ENCODE measurements around the gene SAP30BP. TPM values are rescaled to one million over a fixed set of nuclear protein-coding genes. Genes with fewer than 3 reads are reported as not detected.

SAP30BP gene
- total RNA-seq, 4 donors from 2014 or later: 50.3 to 81.3 (median 77.6) TPM

DNA sequence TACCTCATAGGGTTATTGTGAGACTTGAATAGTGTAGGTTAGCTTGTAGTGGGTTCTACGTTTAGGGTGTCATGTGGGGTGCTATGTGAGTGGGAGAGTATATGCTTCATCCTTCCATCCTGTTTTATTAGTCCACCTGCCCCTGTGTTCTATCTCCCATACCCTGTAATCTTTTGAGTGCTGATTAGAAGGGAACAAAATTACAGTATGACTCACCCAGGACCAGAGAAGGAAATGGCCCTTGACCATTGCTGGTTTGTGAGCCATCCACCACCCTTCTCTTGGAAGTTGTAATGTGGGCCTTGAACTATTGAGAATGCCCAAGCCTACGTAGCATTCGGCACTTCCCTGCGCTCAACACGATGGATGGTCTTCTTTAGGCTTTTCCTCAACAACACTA is 17.1 kb downstream of the SAP30BP start:
- no peak for DNase-seq (ENCODE audit: extremely low spot score)
- H3K4me1 ChIP-seq: peaks cover 67 to 84% (median 75%) of the 10 kb centered on the region in 4 donors
- no peak overlapping the region for H3K4me3 ChIP-seq
- TF ChIP-seq, protein P1, sequence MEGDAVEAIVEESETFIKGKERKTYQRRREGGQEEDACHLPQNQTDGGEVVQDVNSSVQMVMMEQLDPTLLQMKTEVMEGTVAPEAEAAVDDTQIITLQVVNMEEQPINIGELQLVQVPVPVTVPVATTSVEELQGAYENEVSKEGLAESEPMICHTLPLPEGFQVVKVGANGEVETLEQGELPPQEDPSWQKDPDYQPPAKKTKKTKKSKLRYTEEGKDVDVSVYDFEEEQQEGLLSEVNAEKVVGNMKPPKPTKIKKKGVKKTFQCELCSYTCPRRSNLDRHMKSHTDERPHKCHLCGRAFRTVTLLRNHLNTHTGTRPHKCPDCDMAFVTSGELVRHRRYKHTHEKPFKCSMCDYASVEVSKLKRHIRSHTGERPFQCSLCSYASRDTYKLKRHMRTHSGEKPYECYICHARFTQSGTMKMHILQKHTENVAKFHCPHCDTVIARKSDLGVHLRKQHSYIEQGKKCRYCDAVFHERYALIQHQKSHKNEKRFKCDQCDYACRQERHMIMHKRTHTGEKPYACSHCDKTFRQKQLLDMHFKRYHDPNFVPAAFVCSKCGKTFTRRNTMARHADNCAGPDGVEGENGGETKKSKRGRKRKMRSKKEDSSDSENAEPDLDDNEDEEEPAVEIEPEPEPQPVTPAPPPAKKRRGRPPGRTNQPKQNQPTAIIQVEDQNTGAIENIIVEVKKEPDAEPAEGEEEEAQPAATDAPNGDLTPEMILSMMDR (IDR thresholded peaks at IDR 0.05): no peak
- TF ChIP-seq EP300 (IDR thresholded peaks at IDR 0.05) (no peak), POLR2A (IDR thresholded peaks at IDR 0.05; ENCODE audit: low read depth) (no peak), POLR2AphosphoS5 (IDR thresholded peaks at IDR 0.05) (no peak)
- H3K9me3 ChIP-seq: no peaks in the 10 kb centered on the region
- peaks cover 0 to 33% (median 17%) of the 10 kb centered on the region in 4 donors for H3K36me3 ChIP-seq
- H3K27ac ChIP-seq (replicated peaks in 1 of 4): peak overlapping the region in 3 of 4 donors; percentile 40 to 78 (median 68)
- 94% methylated on average over 5 of the region's 5 CpGs for WGBS
- no peaks in the 10 kb centered on the region for H3K27me3 ChIP-seq
- intact Hi-C loops (cut with DNase I): no loop called here

DNA sequence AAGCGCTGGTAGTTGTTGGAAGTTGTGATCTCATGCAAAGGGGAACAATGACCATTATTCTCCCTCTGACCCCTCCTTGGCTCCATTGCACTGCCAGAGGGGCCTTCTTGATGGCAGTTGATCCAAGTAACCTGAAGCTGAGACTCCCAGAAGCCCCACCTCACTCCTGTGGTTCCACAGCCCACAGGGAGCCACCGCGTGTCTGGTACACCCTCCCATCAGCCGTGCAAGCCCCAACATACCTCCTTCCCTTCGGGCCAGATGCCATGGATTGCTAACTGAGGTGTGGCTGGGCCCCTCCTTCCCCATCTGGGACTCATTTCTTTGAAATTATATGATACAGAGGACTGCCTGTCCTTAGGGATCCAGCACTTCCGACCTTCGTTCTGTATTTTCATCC is 17.8 kb downstream of the SAP30BP start:
- peaks cover 0 to 33% (median 14%) of the 10 kb centered on the region in 4 donors for H3K36me3 ChIP-seq
- no peaks in the 10 kb centered on the region for H3K27me3 ChIP-seq
- no peak overlapping the region for H3K4me3 ChIP-seq
- intact Hi-C loops (cut with DNase I): no loop called here
- H3K9me3 ChIP-seq: no peaks in the 10 kb centered on the region
- DNase-seq (ENCODE audit: extremely low spot score): no peak
- 69% methylated on average over 7 of the region's 7 CpGs for WGBS
- peak overlapping the region; percentile 25 to 78 (median 54) for H3K27ac ChIP-seq (replicated peaks in 1 of 4)
- H3K4me1 ChIP-seq: peaks cover 69 to 84% (median 74%) of the 10 kb centered on the region in 4 donors
- no peak for TF ChIP-seq POLR2AphosphoS5 (IDR thresholded peaks at IDR 0.05)
- TF ChIP-seq, protein P1 (IDR thresholded peaks at IDR 0.05): no peak
- no peak for TF ChIP-seq POLR2A (IDR thresholded peaks at IDR 0.05; ENCODE audit: low read depth)
- no peak for TF ChIP-seq EP300 (IDR thresholded peaks at IDR 0.05)

DNA sequence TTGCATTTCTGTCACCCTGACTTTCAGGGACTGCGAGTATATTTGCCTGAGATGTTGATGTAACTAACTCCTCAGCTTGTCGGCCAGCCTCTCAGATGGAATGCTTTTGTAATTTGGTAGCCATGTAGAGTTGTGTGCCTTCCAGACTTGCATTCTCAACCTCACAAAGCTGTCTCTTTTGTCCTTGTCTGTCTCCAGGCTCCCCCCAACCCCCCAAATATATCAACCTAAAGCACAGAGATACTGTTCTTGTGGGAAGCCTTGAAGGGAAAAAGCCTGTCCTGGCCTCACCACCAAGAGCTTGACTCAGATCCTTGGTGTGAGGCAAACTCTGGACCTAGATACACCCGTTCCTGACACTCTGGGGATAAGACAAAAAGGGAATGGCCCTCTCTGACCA is 18.4 kb downstream of the SAP30BP start:
- Histone ChIP-seq H3K27ac (replicated peaks in 1 of 4) (peak overlapping the region; percentile 25 to 78 (median 54)), H3K9me3 (no peaks in the 10 kb centered on the region), H3K4me3 (no peak overlapping the region), H3K36me3 (peaks cover 0 to 29% (median 8%) of the 10 kb centered on the region in 4 donors), H3K4me1 (peaks cover 65 to 82% (median 74%) of the 10 kb centered on the region in 4 donors), H3K27me3 (no peaks in the 10 kb centered on the region)
- TF ChIP-seq POLR2A (IDR thresholded peaks at IDR 0.05; ENCODE audit: low read depth): no peak
- TF ChIP-seq, protein P1 (IDR thresholded peaks at IDR 0.05): no peak
- no peak for TF ChIP-seq POLR2AphosphoS5 (IDR thresholded peaks at IDR 0.05)
- TF ChIP-seq EP300 (IDR thresholded peaks at IDR 0.05): no peak
- DNase-seq (ENCODE audit: extremely low spot score): no peak
- intact Hi-C loops (cut with DNase I): no loop called here
- 74% methylated on average over 3 of the region's 3 CpGs for WGBS

- intact Hi-C loops (cut with DNase I): no loop called here
- 65% methylated on average over 11 of the region's 11 CpGs for WGBS
- peak overlapping the region; percentile 56 to 78 (median 65) for H3K27ac ChIP-seq (replicated peaks in 1 of 4)
- no peaks in the 10 kb centered on the region for H3K9me3 ChIP-seq
- H3K27me3 ChIP-seq: no peaks in the 10 kb centered on the region
- H3K36me3 ChIP-seq: peaks cover 0 to 38% (median 14%) of the 10 kb centered on the region in 4 donors
- H3K4me1 ChIP-seq: peaks cover 78 to 92% (median 91%) of the 10 kb centered on the region in 4 donors
- TF ChIP-seq POLR2AphosphoS5 (IDR thresholded peaks at IDR 0.05) (peak in 1 of 2 donors; percentile 33), POLR2A (IDR thresholded peaks at IDR 0.05; ENCODE audit: low read depth) (no peak), EP300 (IDR thresholded peaks at IDR 0.05) (no peak)
- TF ChIP-seq, protein P1 (IDR thresholded peaks at IDR 0.05): no peak
- no peak for DNase-seq (ENCODE audit: extremely low spot score)
- no peak overlapping the region for H3K4me3 ChIP-seq
These were observed 21.2 kb downstream of the SAP30BP start for GRCh38 chr17:75688209-75688825.
